WERI-Rb-1 (cell line): ENCODE measurements around the gene ARID2.

Experiments
- DNase-seq: peaks from one replicate; pipeline ENCODE4 v3.0.0-alpha.2; 2020
- H3K27ac ChIP-seq: fragments of 250-450 bp; sonication (Bioruptor Pico); 2 replicates; pipeline ENCODE4 v1.5.1; 2020; ENCODE audit warnings: mild to moderate bottlenecking, moderate library complexity
- H3K27me3 ChIP-seq: fragments of 250-450 bp; sonication (Bioruptor Pico); 2 replicates; pipeline ENCODE4 v1.5.1; 2021; ENCODE audit warnings: mild to moderate bottlenecking, low read depth, moderate library complexity; ENCODE audit not compliant: insufficient read depth, severe bottlenecking
- H3K36me3 ChIP-seq: fragments of 250-450 bp; sonication (Bioruptor Pico); 2 replicates; pipeline ENCODE4 v1.5.1; 2020; ENCODE audit warnings: mild to moderate bottlenecking, moderate library complexity
- H3K4me3 ChIP-seq: 2 replicates; pipeline ENCODE4 v1.5.1; 2011; ENCODE audit warnings: low read depth, mild to moderate bottlenecking, control low read depth, low read length
- H3K9me3 ChIP-seq: fragments of 250-450 bp; sonication (Bioruptor Pico); 2 replicates; pipeline ENCODE4 v1.5.1; 2021; ENCODE audit warnings: mild to moderate bottlenecking, moderate library complexity; ENCODE audit not compliant: severe bottlenecking
- CTCF ChIP-seq: IDR thresholded peaks from 2 replicates; pipeline ENCODE4 v1.5.1; 2011; ENCODE audit warnings: low read depth, mild to moderate bottlenecking, control low read depth, inconsistent platforms, low read length

ARID2 gene

GRCh38 chr12:45768194-45768593, 38.7 kb downstream of the ARID2 start:
- Histone ChIP-seq H3K27me3 (no peaks in the 10 kb centered on the region), H3K36me3 (no peaks in the 10 kb centered on the region; the same call in 1 of the 2 replicates), H3K9me3 (no peaks in the 10 kb centered on the region), H3K4me3 (no peak overlapping the region), H3K27ac (no peak overlapping the region)
- TF ChIP-seq CTCF: no peak
- DNase-seq: no peak

GRCh38 chr12:45773747-45774146, 44.2 kb downstream of the ARID2 start:
- no peak for TF ChIP-seq CTCF
- DNase-seq: no peak
- no peak overlapping the region for H3K4me3 ChIP-seq
- no peaks in the 10 kb centered on the region for H3K9me3 ChIP-seq
- no peaks in the 10 kb centered on the region for H3K36me3 ChIP-seq
- H3K27ac ChIP-seq: no peak overlapping the region
- H3K27me3 ChIP-seq: no peaks in the 10 kb centered on the region

- H3K9me3 ChIP-seq: no peaks in the 10 kb centered on the region
- H3K4me3 ChIP-seq: no peak overlapping the region
- H3K27me3 ChIP-seq: no peaks in the 10 kb centered on the region
- no peak for TF ChIP-seq CTCF
- H3K36me3 ChIP-seq: no peaks in the 10 kb centered on the region
- no peak for DNase-seq
- no peak overlapping the region for H3K27ac ChIP-seq
Observed at GRCh38 chr12:45774508-45775162, 45.1 kb downstream of the ARID2 start.

GRCh38 chr12:45775465-45775864, 46.0 kb downstream of the ARID2 start:
- no peak overlapping the region for H3K4me3 ChIP-seq
- H3K9me3 ChIP-seq: no peaks in the 10 kb centered on the region
- H3K27ac ChIP-seq: no peak overlapping the region
- no peaks in the 10 kb centered on the region for H3K36me3 ChIP-seq
- DNase-seq: no peak
- H3K27me3 ChIP-seq: no peaks in the 10 kb centered on the region
- no peak for TF ChIP-seq CTCF

- TF ChIP-seq CTCF: no peak
- Histone ChIP-seq H3K27ac (no peak overlapping the region), H3K4me3 (no peak overlapping the region), H3K27me3 (no peaks in the 10 kb centered on the region), H3K9me3 (no peaks in the 10 kb centered on the region), H3K36me3 (no peaks in the 10 kb centered on the region)
- no peak for DNase-seq
Observed at GRCh38 chr12:45775964-45776363, 46.5 kb downstream of the ARID2 start.

GRCh38 chr12:45779936-45780335, 50.4 kb downstream of the ARID2 start:
- DNase-seq: no peak
- no peak for TF ChIP-seq CTCF
- H3K9me3 ChIP-seq: no peaks in the 10 kb centered on the region

More at GRCh38 chr12:45779936-45780335, 50.4 kb downstream of the ARID2 start:
- H3K27me3 ChIP-seq: no peaks in the 10 kb centered on the region
- no peak overlapping the region for H3K27ac ChIP-seq
- no peak overlapping the region for H3K4me3 ChIP-seq
- no peaks in the 10 kb centered on the region for H3K36me3 ChIP-seq
